CD4-positive, CD25-positive, alpha-beta regulatory T cell (primary cell): ENCODE data around the gene DFFA. TPM values are rescaled to one million over a fixed set of nuclear protein-coding genes. Genes with fewer than 3 reads are reported as not detected.
A peak's percentile ranks its signal among the peaks of the same experiment; 100 is the strongest.
"Not testable (repeated sequence)": the region's sequence is repeated elsewhere in the genome, so short reads cannot be mapped to it uniquely, and the experiment has no call there.

Experiments used
- ATAC-seq, 2 donors: fragments of 150-1000 bp; cut with Tn5 transposase; one replicate each; pipeline ENCODE4 v1.10.0; 2021; ENCODE audit warnings: low read depth in 2 of 2, moderate number of reproducible peaks in 2 of 2, moderate library complexity in 1 of 2
- DNase-seq, 3 donors: peaks; one replicate each; pipeline versions ENCODE4 v3.0.0 to v3.0.0-alpha.2; 2012 to 2022; ENCODE audit warnings: mixed read lengths in 1 of 3
- H3K27ac ChIP-seq: one replicate; pipeline ENCODE4 v1.7.0; 2013; ENCODE audit warnings: mild to moderate bottlenecking, low read length; ENCODE audit not compliant: insufficient read depth, poor library complexity, severe bottlenecking
- H3K27me3 ChIP-seq: one replicate; pipeline ENCODE4 v1.7.0; 2013; ENCODE audit warnings: low read length; ENCODE audit not compliant: control insufficient read depth, insufficient read depth
- H3K36me3 ChIP-seq: one replicate; pipeline ENCODE4 v1.7.0; 2013; ENCODE audit warnings: mild to moderate bottlenecking, low read length, moderate library complexity; ENCODE audit not compliant: control insufficient read depth, insufficient read depth
- H3K4me1 ChIP-seq: 2 replicates; pipeline ENCODE4 v1.7.0; 2013; ENCODE audit warnings: mild to moderate bottlenecking, low read length; ENCODE audit not compliant: insufficient read depth, control insufficient read depth, poor library complexity, severe bottlenecking
- H3K4me3 ChIP-seq: one replicate; pipeline ENCODE4 v1.7.0; 2013; ENCODE audit warnings: low read depth, mild to moderate bottlenecking, low read length, moderate library complexity
- H3K9me3 ChIP-seq, 2 experiments: 1 replicate in 1 of 2; 2 replicates in 1 of 2; pipeline ENCODE4 v1.7.0; 2013; ENCODE audit warnings: low read length in 2 of 2, mild to moderate bottlenecking in 1 of 2, moderate library complexity in 1 of 2; ENCODE audit not compliant: control insufficient read depth in 2 of 2
- H3K27ac Mint-ChIP-seq, 3 donors: one replicate each; pipeline ENCODE4 v1.8.0; 2020 to 2022; ENCODE audit warnings: mild to moderate bottlenecking in 3 of 3, mixed read lengths in 3 of 3, moderate library complexity in 2 of 3
- H3K27me3 Mint-ChIP-seq: one replicate; pipeline ENCODE4 v1.8.0; 2022; ENCODE audit warnings: mild to moderate bottlenecking, mixed read lengths
- H3K36me3 Mint-ChIP-seq: one replicate; pipeline ENCODE4 v1.8.0; 2020; ENCODE audit warnings: mixed read lengths
- H3K4me1 Mint-ChIP-seq, 4 donors: one replicate each; pipeline ENCODE4 v1.8.0; 2020 to 2022; ENCODE audit warnings: mixed read lengths in 4 of 4, mild to moderate bottlenecking in 1 of 4
- H3K4me3 Mint-ChIP-seq, 4 donors: one replicate each; pipeline ENCODE4 v1.8.0; 2020 to 2022; ENCODE audit warnings: mild to moderate bottlenecking in 4 of 4, mixed read lengths in 4 of 4, moderate library complexity in 3 of 4
- H3K9me3 Mint-ChIP-seq, 7 donors: one replicate each; pipeline ENCODE4 v1.8.0; 2020 to 2022; ENCODE audit warnings: mixed read lengths in 7 of 7, mild to moderate bottlenecking in 3 of 7, moderate library complexity in 2 of 7
- polyA plus RNA-seq, 4 donors: library from polyadenylated mRNA; unstranded; fragments of 300-500 nt; fragmentation: Illumina TruSeq; gene quantifications; one replicate each; pipeline ENCODE4 v1.2.3, GENCODE V29; 2021
- total RNA-seq: library from RNA; stranded (reverse); gene quantifications from one replicate; pipeline ENCODE4 v1.2.3, GENCODE V29; 2022

The DFFA gene
- total and polyA plus RNA-seq, 5 donors from 2014 or later: 16.3 to 21.4 (median 19.2) TPM

GRCh38 chr1:10473145-10473765 lies 926 bp upstream of the DFFA start:
- Histone ChIP-seq H3K36me3 (peaks cover 10% of the 10 kb centered on the region), H3K4me1 (peaks cover 36% of the 10 kb centered on the region), H3K9me3 (no peaks in the 10 kb centered on the region), H3K4me3 (peak overlapping the region; percentile 98), H3K27me3 (no peaks in the 10 kb centered on the region), H3K27ac (peak overlapping the region; percentile 66)
- Mint-ChIP-seq H3K9me3 (no peaks in the 10 kb centered on the region), H3K36me3 (peaks cover 7% of the 10 kb centered on the region), H3K4me1 (peaks cover 16 to 60% (median 34%) of the 10 kb centered on the region in 4 donors), H3K4me3 (peak overlapping the region; percentile 88 to 99 (median 94)), H3K27ac (peak overlapping the region in 2 of 3 donors; percentile 56 to 97), H3K27me3 (no peaks in the 10 kb centered on the region)
- DNase-seq (no peak), ATAC-seq (no peak)

GRCh38 chr1:10471411-10472219 lies 714 bp downstream of the DFFA start:
- no peaks in the 10 kb centered on the region for H3K9me3 Mint-ChIP-seq
- Histone ChIP-seq H3K4me3 (peak overlapping the region; percentile 98), H3K4me1 (peaks cover 36% of the 10 kb centered on the region), H3K27ac (peak overlapping the region; percentile 66), H3K27me3 (no peaks in the 10 kb centered on the region), H3K36me3 (peaks cover 23% of the 10 kb centered on the region), H3K9me3 (no peaks in the 10 kb centered on the region)
- peak overlapping the region; percentile 88 to 99 (median 94) for H3K4me3 Mint-ChIP-seq
- peaks cover 16 to 51% (median 32%) of the 10 kb centered on the region in 4 donors for H3K4me1 Mint-ChIP-seq
- no peaks in the 10 kb centered on the region for H3K27me3 Mint-ChIP-seq
- ATAC-seq (no peak), DNase-seq (no peak)
- H3K36me3 Mint-ChIP-seq: peaks cover 17% of the 10 kb centered on the region
- peak overlapping the region; percentile 76 to 97 (median 90) for H3K27ac Mint-ChIP-seq

DNA sequence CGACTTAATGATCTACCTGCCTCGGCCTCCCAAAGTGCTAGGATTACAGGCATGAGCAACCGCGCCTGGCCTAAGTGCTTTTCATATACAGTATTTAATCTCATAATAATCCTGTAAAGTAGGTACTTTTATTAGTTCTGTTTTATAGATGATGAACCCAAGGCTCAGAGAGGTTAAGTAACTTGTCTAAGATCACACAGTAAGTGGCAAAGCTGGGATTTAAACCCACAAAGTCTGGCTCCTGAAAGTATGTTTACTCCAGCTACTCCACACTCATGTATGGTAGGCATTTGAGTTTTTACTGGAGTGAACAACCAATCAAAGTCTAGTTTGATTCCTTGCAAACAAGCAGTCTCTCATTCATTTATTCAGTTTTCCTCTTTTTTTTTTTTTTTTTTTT lies 2.3 kb downstream of the DFFA start:
- Mint-ChIP-seq H3K27me3 (no peaks in the 10 kb centered on the region), H3K27ac (no peak overlapping the region), H3K4me1 (peaks cover 9 to 36% (median 22%) of the 10 kb centered on the region in 4 donors), H3K4me3 (no peak overlapping the region), H3K9me3 (no peaks in the 10 kb centered on the region), H3K36me3 (peaks cover 17% of the 10 kb centered on the region)
- no peaks in the 10 kb centered on the region for H3K9me3 ChIP-seq
- H3K27me3 ChIP-seq: no peaks in the 10 kb centered on the region
- DNase-seq: no peak
- H3K36me3 ChIP-seq: peaks cover 33% of the 10 kb centered on the region
- H3K4me1 ChIP-seq: peaks cover 24% of the 10 kb centered on the region
- ATAC-seq: no peak
- no peak overlapping the region for H3K27ac ChIP-seq
- H3K4me3 ChIP-seq: no peak overlapping the region

GRCh38 chr1:10467078-10467477 lies 5.3 kb downstream of the DFFA start:
- H3K4me3 ChIP-seq: no peak overlapping the region
- no peaks in the 10 kb centered on the region for H3K27me3 ChIP-seq
- Mint-ChIP-seq H3K27ac (no peak overlapping the region), H3K4me3 (no peak overlapping the region), H3K27me3 (no peaks in the 10 kb centered on the region), H3K36me3 (peaks cover 27% of the 10 kb centered on the region), H3K9me3 (no peaks in the 10 kb centered on the region), H3K4me1 (peaks cover 0 to 17% (median 9%) of the 10 kb centered on the region in 4 donors)
- DNase-seq (no peak), ATAC-seq (no peak)
- H3K36me3 ChIP-seq: peaks cover 52% of the 10 kb centered on the region
- H3K27ac ChIP-seq: no peak overlapping the region
- peaks cover 10% of the 10 kb centered on the region for H3K4me1 ChIP-seq
- H3K9me3 ChIP-seq: no peaks in the 10 kb centered on the region

DNA sequence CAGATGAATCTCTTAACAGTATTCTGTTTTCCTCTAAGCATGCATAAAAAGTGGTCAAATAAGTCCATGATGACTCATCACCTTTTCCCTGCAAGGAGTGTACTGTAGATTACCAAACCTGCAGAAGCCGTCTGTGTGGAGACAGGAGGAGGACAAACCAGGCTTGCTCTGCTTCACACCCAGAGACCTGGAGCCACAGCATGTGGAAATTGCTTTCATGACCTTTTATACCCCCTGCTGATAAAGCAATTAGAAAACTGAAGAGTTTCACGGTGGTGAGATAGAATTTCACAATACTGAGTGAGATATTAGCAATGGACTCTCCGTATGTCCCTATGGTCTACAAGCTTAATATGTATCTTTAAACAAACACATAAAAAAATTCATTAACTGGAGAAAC lies 13.1 kb downstream of the DFFA start:
- Histone ChIP-seq H3K36me3 (peaks cover 21% of the 10 kb centered on the region), H3K4me3 (no peak overlapping the region), H3K4me1 (no peaks in the 10 kb centered on the region), H3K27me3 (no peaks in the 10 kb centered on the region), H3K9me3 (no peaks in the 10 kb centered on the region), H3K27ac (no peak overlapping the region)
- H3K4me3 Mint-ChIP-seq: no peak overlapping the region
- H3K36me3 Mint-ChIP-seq: peaks cover 24% of the 10 kb centered on the region
- ATAC-seq (no peak), DNase-seq (no peak)
- peaks cover 0 to 25% (median 11%) of the 10 kb centered on the region in 4 donors for H3K4me1 Mint-ChIP-seq
- H3K9me3 Mint-ChIP-seq: no peaks in the 10 kb centered on the region
- H3K27me3 Mint-ChIP-seq: no peaks in the 10 kb centered on the region
- H3K27ac Mint-ChIP-seq: peak overlapping the region in 1 of 3 donors; percentile 27

GRCh38 chr1:10457875-10458274 lies 14.5 kb downstream of the DFFA start:
- Mint-ChIP-seq H3K27me3 (no peaks in the 10 kb centered on the region), H3K9me3 (no peaks in the 10 kb centered on the region), H3K27ac (no peak overlapping the region), H3K36me3 (peaks cover 15% of the 10 kb centered on the region), H3K4me1 (peaks cover 0 to 25% (median 11%) of the 10 kb centered on the region in 4 donors), H3K4me3 (no peak overlapping the region)
- H3K4me1 ChIP-seq: no peaks in the 10 kb centered on the region
- no peaks in the 10 kb centered on the region for H3K9me3 ChIP-seq
- DNase-seq: no peak
- H3K36me3 ChIP-seq: peaks cover 15% of the 10 kb centered on the region
- no peak overlapping the region for H3K4me3 ChIP-seq
- ATAC-seq: no peak
- H3K27me3 ChIP-seq: no peaks in the 10 kb centered on the region
- H3K27ac ChIP-seq: no peak overlapping the region

DNA sequence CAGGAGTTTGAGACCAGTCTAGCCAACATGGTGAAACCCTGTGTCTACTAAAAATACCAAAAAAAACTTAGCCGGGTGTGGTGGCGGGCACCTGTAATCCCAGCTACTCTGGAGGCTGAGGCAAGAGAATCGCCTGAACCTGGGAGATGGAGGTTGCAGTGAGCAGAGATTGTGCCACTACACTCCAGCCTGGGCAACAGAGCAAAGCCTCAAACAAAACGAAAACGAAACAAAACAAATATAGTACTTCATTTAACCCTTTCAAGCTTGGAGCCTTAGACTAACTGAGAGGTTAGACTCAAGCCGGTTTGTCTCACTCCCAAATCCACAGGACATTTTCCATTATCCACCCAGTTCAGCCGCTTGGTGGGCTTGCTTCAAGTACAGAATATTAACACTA lies 14.9 kb downstream of the DFFA start:
- Mint-ChIP-seq H3K4me1 (peaks cover 0 to 25% (median 11%) of the 10 kb centered on the region in 4 donors), H3K36me3 (peaks cover 15% of the 10 kb centered on the region), H3K27ac (peak overlapping the region in 2 of 3 donors; percentile 23 to 63)
- peak in 1 of 3 donors; percentile 36 for DNase-seq
- H3K4me1 ChIP-seq, H3K27me3 ChIP-seq, H3K4me3 Mint-ChIP-seq, H3K4me3 ChIP-seq, H3K9me3 ChIP-seq, H3K9me3 Mint-ChIP-seq, H3K27me3 Mint-ChIP-seq, H3K27ac ChIP-seq, ATAC-seq: not testable (repeated sequence)
- H3K36me3 ChIP-seq: peaks cover 11% of the 10 kb centered on the region
